ENCODE data around the gene SENP6. TPM values are rescaled to one million over a fixed set of nuclear protein-coding genes. Genes with fewer than 3 reads are reported as not detected.
"Not testable (repeated sequence)": the region's sequence is repeated elsewhere in the genome, so short reads cannot be mapped to it uniquely, and the experiment has no call there.

SENP6 gene
- polyA plus RNA-seq, 4 donors, result 122 to 165 (median 146) TPM

DNA sequence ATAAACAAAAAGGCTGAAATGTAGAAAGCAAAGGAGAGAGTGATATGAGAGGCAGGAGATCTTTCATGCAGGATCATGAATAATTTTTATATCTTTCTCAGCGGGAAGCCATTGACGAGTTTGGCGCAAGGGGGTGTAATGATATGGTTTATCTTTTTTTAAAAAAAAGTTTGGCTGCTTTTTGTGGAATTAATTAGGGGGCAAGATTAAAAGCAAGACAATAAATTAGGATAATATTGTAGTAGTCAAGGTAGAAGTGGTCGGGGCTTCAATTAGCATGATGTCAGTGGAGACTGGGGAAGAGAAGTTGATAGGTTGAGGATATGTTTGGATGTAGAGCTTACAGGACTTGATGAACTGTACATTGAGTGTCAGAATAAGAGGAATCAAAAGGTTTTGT lies 4.0 kb downstream of the SENP6 start:
- DNase-seq (ENCODE audit: low read depth in 4 of 4, low spot score in 3 of 4), result no peak

DNA sequence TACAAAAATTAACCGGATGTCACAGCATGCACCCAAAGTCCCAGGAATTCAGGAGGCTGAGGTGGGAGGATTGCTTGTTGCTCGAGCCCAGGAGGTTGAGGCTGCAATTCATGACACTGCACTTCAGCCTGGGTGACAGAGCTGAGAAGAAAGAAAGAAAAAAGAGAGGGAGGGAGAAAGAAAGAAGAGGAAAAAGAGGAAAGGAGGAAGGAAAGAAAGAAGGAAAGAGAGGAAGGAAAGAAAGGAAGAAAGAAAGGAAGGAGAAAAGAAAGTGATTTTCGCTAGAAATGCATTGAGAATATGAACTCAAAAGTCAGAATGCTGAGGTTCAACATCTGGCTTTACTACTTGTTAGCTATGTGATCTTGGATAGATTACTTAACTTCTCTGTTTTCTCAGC lies 6.6 kb downstream of the SENP6 start:
- no peak for DNase-seq (ENCODE audit: low read depth in 4 of 4, low spot score in 3 of 4)

DNA sequence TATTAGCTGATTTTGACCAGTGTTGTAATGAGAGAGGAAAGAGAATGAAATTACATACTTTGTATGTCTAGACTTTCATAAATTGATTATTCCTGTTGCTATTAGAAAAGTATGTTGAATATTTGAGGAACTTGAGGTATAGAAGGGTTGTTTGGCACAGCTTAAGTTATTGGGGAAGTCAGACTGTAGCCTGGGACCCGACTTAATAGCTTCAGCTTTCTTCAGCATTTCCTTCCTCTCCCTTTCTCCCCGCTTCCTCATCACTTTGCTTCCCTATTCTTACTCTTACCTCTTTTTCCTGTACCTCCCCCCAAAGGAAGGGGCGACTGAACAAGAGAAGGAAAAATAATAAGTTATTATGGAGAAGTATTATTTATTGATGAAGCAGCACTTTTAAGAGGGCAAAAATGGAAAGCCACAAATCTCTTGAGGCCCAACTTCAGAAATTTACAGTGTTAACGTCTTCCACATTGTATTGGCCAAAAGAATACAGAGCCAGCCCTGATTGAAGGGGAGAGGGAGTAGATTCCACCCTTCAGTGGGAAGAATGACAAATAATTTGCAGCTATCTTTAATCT lies 7.4 kb downstream of the SENP6 start:
- DNase-seq (ENCODE audit: low read depth in 4 of 4, low spot score in 3 of 4), result no peak

DNA sequence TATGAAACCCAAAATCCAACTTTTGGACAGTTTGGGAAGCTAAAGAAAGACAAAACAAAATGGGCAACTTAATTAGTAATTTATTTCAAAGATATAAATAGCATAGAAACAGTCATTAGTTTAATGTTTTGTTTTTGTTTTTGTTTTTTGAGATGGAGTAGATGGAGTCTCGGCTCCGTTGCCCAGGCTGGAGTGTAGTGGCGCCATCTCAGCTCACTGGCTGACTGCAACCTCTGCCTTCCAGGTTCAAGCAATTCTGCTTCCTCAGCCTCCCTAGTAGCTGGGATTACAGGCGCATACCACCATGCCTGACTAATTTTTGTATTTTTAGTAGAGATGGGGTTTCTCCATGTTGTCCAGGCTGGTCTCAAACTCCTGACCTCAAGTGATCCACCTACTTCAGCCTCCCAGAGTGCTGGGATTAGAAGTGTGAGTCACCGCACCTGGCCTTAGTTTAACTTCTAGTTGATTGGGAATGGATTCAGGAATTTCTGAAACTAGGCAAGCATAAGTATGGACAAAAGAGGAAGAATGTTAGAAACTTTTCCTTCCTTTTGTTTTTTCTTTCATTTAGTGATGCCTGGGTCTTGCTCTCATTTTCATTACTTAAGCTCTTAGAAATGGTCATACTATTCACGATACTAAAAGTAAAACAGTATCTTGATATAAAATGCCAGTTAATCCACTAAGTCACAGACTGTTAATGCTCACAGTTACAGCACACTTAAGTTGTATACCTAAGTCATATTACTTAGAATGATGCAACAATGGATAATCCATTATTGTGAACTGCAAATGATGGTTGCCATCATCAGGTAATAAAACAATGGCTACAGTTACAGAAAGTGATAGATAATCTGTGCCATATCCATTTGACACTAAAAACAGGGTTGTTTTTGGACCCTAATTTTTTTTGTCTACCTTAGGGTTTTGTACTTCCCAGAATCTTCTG lies 8.2 kb downstream of the SENP6 start:
- no peak for DNase-seq (ENCODE audit: low read depth in 4 of 4, low spot score in 3 of 4)

DNA sequence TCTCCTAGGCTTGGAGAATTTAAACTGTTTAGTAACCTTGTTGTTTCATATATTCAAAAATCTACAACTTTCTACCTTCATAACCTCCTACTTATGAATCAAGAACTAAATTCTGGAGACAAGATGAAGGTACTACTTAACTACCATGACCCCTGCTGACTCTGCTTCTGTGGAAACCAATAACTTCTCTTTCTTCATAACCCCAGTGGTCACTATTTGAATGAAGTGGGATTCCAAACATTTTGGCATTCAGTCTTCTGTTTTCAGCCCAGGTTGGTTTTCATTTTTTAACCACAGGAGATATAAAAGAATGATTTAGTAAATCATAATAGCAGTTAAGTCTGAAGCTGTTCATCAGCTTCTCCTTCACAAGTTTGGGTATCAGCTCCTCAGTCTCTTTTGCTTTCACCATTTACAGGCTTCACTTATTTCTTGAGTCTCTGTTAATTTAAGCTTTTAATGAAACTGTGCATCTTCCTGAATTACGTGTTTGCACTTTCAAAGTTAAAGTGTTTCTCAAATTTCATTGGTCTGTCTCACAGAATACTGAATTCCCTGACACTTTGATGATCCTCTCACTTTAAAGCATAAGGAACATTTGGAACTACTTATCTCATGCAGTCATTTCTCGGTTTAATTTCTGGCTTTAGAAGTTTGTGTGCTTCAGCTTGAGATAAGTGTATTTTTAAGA lies 9.5 kb downstream of the SENP6 start:
- DNase-seq (ENCODE audit: low read depth in 4 of 4, low spot score in 3 of 4), result no peak

DNA sequence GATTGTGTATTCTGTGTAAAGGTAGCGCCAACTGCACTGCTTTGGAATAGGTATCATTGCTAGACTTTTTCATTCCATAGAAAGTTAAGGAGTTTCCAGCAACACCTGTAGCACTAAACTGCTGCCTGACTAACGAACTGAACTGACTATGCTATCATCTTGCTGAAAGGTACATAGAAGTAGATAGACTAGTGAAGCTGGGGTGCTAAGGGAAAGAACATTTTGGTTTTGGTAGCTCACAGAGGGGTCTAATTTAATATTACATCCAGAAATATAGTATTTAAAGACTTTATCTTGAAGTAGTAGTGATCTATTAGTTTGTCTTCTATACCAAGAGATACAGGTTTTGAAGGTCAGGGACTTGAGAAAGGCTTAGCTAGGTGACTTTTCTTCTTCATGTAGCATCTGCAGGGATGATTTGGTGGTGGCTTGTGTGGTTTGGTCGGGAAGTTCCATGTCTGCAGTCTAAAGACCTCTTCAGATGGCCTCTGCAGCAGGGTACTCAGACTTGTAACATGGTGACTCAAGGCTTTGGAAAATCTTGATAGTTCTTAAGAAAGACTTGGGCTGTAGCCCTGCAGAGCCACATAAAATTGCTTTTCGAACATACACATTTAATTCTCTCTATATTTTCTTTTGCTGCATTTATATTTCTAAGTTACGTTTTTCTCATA lies 10.2 kb downstream of the SENP6 start:
- DNase-seq (ENCODE audit: low read depth in 4 of 4, low spot score in 3 of 4), result no peak

DNA sequence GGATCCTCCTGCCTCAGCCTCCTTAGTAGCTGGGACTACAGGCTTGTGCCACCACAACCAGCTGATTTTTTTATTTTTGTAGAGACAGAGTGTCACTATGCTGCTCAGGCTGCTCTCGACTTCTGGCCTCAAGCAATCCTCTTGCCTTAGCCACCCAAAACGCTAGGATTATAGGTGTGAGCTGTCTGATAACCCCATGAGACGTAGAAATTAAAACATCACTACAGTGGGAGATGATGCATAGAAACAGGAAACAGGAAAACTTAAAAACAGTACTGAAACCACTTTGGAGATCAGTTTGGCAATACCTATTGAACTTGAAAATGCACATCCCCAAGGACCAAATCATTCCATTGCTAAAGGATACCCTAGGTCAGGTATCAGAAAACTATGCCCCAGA lies 10.8 kb downstream of the SENP6 start:
- DNase-seq (ENCODE audit: low read depth in 4 of 4, low spot score in 3 of 4), result no peak

DNA sequence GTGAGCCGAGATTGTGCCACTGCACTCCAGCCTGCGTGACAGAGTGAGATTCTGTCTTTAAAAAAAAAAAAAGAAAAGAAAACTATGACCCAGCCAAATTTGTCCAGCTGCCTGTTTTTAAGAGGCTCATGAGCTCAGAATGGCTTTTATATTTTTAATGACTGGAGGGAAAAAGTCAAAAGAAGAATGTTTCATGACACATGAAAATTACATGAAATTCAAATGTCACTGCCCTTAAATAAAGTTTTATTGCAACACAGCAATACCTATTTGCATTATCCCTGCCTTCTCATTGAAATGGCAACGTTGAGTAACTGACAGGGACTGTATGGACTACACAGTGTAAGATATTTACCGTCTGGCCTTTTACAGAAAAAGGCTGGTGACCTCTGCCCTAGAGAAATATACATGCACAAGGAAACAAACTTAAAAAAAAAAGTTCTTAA lies 11.4 kb downstream of the SENP6 start:
- no peak for DNase-seq (ENCODE audit: low read depth in 4 of 4, low spot score in 3 of 4)

DNA sequence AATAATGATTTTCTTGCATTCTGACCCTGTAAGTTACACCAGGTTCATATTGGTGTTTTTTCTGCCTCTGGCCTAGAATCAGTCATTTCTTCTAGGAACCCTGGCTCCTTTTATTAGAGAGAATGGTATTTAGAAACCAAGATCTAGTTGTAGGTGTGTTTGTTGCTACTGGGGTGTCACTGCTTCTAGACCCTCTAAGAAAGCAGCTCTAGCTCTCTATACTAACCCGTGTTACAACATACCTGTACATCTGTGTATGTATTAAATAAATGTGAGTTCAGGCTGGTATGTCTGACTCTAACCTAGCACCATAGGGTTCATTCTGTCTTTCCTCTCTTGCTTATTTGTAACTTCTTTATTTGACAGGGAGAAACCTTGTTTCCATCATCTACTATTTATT lies 16.8 kb downstream of the SENP6 start:
- DNase-seq (ENCODE audit: low read depth in 4 of 4, low spot score in 3 of 4), result no peak

DNA sequence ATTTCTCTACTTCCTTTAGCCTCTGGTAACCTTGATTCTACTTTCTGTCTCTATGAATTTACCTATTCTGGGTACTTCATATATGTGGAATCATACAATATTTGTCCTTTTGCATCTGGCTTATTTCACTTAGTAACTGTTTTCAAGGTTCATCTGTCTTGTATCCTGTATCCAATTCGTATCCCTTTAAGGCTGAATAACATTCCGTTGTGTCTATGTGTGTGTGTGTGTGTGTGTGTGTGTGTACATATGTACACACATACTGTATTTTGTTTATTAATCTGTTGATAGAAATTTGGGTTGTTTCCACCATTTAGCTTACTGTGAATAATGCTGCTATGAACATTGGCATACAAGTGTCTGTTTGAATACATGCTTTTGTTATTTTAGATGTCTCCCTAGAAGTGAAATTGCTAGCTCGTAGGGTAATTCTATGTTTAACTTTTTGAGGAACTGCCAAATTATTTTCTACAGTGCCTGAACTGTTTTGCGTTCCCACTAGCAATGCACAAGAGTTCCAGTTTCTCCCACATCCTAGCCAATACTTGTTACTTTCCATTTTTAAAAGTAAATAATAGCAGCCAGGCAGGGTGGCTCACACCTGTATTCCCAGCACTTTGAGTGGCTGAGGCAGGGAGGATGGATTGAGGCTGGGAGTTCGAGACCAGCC lies 17.7 kb downstream of the SENP6 start:
- DNase-seq (ENCODE audit: low read depth in 4 of 4, low spot score in 3 of 4), result no peak

DNA sequence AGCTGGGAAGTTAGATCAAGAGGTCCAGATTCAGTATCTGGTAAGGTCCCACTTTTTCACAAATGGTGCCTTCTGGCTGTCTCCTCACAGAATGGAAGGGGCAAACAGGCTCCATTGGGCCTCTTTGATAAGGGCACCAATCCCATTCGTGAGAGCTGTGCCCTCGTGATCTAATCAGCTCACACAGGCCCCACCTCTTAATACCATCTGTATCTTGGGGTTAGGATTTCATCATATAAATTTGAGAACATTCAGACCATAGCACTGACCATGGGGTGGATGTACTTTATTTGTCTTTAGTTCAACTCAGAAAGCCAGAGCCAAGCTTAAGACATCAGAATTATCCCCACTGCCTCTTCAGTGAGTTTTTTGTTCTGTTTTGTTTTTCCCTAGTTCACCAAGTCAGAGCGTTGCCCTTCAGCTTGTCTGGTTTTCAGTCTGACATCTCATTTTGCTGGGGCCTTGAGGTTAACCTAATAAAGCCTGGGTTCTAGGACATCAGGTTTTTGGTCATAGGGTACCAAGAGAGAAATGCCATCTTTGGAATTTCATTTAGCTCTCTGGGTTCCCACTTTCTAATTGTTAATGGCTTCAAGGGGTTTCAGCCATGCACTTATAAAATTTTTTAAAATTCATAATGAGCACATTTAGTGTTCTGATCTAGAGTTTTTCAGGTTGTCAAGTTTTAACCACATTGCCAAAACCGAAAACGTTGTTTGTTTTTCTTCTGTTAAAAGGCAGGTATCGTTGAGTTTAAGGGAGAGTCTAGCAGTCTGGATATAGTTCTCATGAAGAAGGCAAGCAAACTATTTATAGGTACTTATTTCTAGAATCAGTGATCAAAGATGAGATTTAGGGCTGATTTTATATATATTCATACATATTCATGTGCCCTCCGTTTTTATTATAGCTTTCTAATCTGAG lies 19.0 kb downstream of the SENP6 start:
- no peak for DNase-seq (ENCODE audit: low read depth in 4 of 4, low spot score in 3 of 4)

DNA sequence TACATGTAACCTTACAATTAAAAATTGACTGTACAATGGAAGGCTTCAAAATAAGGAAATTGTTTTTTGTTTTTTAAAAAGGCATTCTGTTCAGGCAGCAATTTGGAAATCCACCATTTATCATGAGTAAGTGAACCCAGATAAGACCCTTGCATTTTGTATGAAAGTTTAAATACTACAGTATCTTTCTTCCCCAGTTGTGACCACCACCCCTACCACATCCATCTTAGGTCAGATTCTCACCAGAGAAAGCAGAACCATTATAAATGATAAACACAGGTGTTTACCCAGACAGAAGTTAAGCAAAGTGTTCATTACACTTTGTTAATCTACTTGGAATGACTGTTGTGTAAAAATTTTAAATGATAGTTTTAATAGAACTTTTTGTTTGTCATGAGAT lies 20.2 kb downstream of the SENP6 start:
- no peak for DNase-seq (ENCODE audit: low read depth in 4 of 4, low spot score in 3 of 4)

DNA sequence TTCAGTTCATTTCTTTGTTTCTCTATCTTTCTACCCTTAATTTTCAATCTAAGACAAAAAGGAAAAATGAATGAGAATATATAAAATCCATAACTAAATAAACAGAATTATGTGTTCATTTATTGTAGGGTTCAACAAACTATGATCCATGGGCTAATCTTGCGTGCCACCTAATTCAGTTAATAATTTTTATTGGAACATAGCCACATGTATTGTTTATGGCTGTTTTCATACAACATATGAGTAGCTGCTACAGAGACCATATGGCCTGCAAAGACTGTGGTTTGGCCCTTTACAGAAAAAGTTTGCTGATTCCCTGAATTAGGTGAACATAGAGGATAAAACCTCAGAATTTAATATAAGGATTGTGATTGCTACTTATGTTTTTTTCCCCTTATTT lies 21.8 kb downstream of the SENP6 start:
- DNase-seq (ENCODE audit: low read depth in 4 of 4, low spot score in 3 of 4), result no peak

DNA sequence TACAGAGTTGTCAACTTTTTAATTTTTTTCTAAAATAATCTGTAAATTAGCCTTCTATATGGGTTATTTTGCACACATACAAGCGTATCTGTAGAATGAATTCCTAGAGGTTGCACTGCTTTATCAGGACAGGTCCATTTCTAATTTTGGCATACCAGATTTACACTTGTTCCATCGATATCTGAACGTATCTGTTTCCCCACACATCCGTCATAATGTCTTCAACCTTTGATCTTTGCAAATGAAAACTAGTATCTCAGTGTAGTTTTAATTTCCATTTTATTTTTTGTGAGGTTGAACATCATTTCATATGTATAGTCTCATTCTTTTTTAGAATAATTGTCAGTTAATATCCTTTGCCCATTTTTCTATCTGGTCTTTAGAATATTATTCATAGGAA lies 22.7 kb downstream of the SENP6 start:
- no peak for DNase-seq (ENCODE audit: low read depth in 4 of 4, low spot score in 3 of 4)

DNA sequence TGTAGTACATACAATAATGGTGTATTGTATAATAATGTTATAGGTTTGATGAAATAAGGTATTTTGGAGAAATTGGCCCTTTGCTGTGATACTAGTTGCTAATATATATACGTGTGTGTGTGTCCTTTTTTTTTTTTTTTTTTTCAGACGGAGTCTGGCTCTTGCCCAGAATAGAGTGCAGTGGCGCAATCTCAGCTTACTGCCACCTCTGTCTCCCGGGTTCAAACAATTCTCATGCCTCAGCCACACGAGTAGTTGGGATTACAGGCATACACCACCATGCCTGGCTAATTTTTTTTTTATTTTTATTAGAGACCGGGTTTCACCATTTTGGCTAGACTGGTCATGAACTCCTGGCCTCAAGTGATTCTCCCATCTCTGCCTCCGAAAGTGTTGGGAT lies 23.3 kb downstream of the SENP6 start:
- no peak for DNase-seq (ENCODE audit: low read depth in 4 of 4, low spot score in 3 of 4)

DNA sequence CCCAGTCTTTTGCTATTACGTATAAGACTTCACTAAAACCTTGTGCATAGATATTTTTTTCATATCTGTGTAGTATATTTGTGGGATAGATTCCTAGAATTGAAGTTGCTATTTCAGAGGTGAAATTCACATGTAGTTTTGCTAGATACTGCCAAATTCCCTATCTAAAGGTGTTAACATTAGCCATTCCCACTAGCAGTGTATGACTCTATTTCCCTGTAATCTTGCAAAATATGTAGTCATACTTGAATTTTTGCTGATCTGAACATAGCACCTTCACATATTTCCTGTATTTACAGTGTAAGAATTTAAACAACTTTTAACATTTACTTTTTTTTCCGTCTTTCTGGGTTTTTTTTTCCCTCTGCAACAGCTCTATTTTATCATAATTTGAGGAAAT lies 24.9 kb downstream of the SENP6 start:
- DNase-seq (ENCODE audit: low read depth in 4 of 4, low spot score in 3 of 4), result no peak

DNA sequence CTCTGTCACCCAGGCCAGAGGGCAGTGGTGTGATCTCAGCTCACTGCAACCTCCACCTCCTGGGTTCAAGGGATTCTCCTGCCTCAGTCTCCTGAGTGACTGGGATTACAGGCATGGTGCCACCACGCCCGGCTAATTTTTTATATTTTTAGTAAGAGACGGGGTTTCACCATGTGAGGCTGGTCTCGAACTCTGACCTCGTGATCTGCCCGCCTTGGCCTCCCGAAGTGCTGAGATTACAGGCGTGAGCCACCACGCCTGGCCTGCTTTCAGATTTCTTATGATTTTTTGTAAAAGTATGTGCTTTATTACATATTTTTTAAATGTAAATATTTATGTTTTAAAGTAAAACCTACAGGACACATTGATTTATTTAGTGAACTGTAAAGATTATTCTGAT lies 26.0 kb downstream of the SENP6 start:
- not testable (repeated sequence) for DNase-seq (ENCODE audit: low read depth in 4 of 4, low spot score in 3 of 4)

DNA sequence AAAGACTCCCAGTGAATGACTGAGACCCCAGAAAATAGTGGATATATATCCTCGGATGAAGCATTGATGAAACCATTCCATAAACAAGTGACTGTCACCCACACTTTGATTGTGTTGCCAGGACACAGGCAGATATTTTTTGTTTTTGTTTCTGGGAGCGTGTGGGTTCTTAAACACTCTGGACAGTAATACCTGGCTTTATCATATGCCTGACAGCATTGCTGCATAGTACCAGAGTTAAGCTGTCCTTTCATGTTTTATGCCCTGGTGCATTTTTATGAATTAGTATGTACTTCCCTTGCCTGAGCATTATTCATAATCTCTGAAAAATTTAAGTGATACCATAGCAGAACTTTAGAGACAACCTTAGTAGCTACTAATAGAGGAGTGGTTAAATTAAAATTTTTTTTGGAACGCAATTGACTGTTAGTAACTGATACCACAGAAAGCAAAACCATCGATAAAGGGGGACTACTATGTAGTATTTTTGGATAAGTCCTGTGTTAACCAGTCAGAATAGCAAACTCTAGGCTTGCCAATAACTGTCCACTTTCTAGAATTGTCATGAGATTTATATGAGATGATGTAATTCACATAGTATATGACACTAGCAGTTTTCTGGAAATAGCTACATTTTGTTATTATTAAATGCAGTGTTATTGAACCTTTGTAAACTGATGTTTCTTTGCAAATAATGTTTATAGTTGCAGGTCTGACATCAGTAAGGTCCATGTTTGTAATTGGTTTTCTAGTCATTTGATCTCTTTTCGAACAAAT lies 30.4 kb downstream of the SENP6 start:
- no peak for DNase-seq (ENCODE audit: low read depth in 4 of 4, low spot score in 3 of 4)

DNA sequence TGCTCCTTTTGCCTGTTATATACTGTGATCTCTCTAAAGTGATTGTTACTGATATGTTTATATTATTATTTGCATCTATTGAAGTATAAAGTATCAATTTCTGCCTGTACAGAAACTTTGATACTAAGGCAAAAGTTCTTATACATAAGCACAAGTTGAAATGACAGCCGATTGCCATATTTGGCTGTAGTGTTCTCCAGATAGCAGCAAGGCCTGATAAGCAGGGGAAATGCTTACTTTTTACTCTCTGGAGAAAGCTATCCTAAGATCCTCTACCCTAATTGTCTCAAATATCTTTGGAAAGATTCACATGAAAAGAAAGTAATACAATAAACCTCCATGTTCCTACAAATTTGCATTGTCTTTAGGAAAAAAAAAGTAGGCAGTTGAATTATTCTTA lies 31.4 kb downstream of the SENP6 start:
- DNase-seq (ENCODE audit: low read depth in 4 of 4, low spot score in 3 of 4), result no peak

All from left renal pelvis (tissue), 4 donors.